Mesenteric fat pad (tissue), 1 donor: Measurements from ENCODE around the gene RAB12. TPM values are rescaled to one million over a fixed set of nuclear protein-coding genes. Genes with fewer than 3 reads are reported as not detected.
"Not testable (repeated sequence)": the region's sequence is repeated elsewhere in the genome, so short reads cannot be mapped to it uniquely, and the experiment has no call there.

ENCODE experiments used
- DNase-seq: peaks from one replicate; pipeline ENCODE4 v3.0.0-alpha.2; 2020; ENCODE audit warnings: low spot score
- total RNA-seq: library from RNA; stranded (reverse); fragmentation: NEBNext Ultra II Directional; extraction: Animal tissue kit (Norgen Biotek cat#: 25700); gene quantifications from one replicate; pipeline ENCODE4 v1.2.1, GENCODE V29; 2021
- donor health status: DM: yes; HTN: yes; CAD: no.

Gene RAB12
- total RNA-seq, 1 donor from 2014 or later, result 43.8 TPM

- DNase-seq, result no peak
Measured at GRCh38 chr18:8643326-8643878, 34.2 kb downstream of the RAB12 start.

- DNase-seq, result not testable (repeated sequence)
Measured at GRCh38 chr18:8647359-8647758, 38.1 kb downstream of the RAB12 start.

GRCh38 chr18:8651478-8652261, 42.4 kb downstream of the RAB12 start:
- not testable (repeated sequence) for DNase-seq

- no peak for DNase-seq
Measured at GRCh38 chr18:8654503-8655451, 45.5 kb downstream of the RAB12 start.

GRCh38 chr18:8656232-8656631, 47.0 kb downstream of the RAB12 start:
- DNase-seq, result no peak

- no peak for DNase-seq
Measured at GRCh38 chr18:8657050-8657820, 48.0 kb downstream of the RAB12 start.

- DNase-seq, result no peak
Measured at GRCh38 chr18:8657873-8658470, 48.7 kb downstream of the RAB12 start.

GRCh38 chr18:8658858-8659485, 49.7 kb downstream of the RAB12 start:
- no peak for DNase-seq

- DNase-seq, result no peak
Measured at GRCh38 chr18:8659609-8660242, 50.5 kb downstream of the RAB12 start.

GRCh38 chr18:8660316-8660715, 51.1 kb downstream of the RAB12 start:
- DNase-seq, result no peak

GRCh38 chr18:8661754-8662559, 52.7 kb downstream of the RAB12 start:
- no peak for DNase-seq

- no peak for DNase-seq
Measured at GRCh38 chr18:8662560-8663255, 53.5 kb downstream of the RAB12 start.

- DNase-seq, result no peak
Measured at GRCh38 chr18:8667846-8668245, 58.6 kb downstream of the RAB12 start.

- no peak for DNase-seq
Measured at GRCh38 chr18:8668381-8668780, 59.1 kb downstream of the RAB12 start.

GRCh38 chr18:8669571-8669970, 60.3 kb downstream of the RAB12 start:
- no peak for DNase-seq

- DNase-seq, result no peak
Measured at GRCh38 chr18:8673256-8674209, 64.3 kb downstream of the RAB12 start.

GRCh38 chr18:8675057-8675456, 65.8 kb downstream of the RAB12 start:
- no peak for DNase-seq
